GM12878 (cell line): ENCODE measurements around the gene MMAA.

Experiments used
- CREM ChIP-seq: IDR thresholded peaks from 2 replicates; pipeline ENCODE4 v1.6.1; 2014; ENCODE audit warnings: antibody characterized with exemption, low read depth
- NR2C2 ChIP-seq: IDR thresholded peaks from 2 replicates; pipeline ENCODE4 v1.6.1; 2011; ENCODE audit warnings: borderline replicate concordance, low read depth; ENCODE audit not compliant: control insufficient read depth, insufficient read length
- ZNF274 ChIP-seq: IDR thresholded peaks from one replicate; pipeline ENCODE4 v1.8.0; 2011; ENCODE audit not compliant: insufficient read length, insufficient read depth
- TF ChIP-seq, protein P1 (sequence below), 3 experiments: IDR thresholded peaks in 2 of 3; conservative IDR thresholded peaks in 1 of 3; 2 replicates each; pipeline ENCODE4 v1.5.1; 2011; ENCODE audit warnings: low read depth in 3 of 3, low read length in 3 of 3, mild to moderate bottlenecking in 3 of 3, control low read depth in 2 of 3, moderate library complexity in 2 of 3, inconsistent platforms in 1 of 3, mixed read lengths in 1 of 3; ENCODE audit not compliant: control insufficient read depth in 2 of 3, insufficient read depth in 1 of 3; ENCODE audit errors: extremely low read depth in 1 of 3

DNA sequence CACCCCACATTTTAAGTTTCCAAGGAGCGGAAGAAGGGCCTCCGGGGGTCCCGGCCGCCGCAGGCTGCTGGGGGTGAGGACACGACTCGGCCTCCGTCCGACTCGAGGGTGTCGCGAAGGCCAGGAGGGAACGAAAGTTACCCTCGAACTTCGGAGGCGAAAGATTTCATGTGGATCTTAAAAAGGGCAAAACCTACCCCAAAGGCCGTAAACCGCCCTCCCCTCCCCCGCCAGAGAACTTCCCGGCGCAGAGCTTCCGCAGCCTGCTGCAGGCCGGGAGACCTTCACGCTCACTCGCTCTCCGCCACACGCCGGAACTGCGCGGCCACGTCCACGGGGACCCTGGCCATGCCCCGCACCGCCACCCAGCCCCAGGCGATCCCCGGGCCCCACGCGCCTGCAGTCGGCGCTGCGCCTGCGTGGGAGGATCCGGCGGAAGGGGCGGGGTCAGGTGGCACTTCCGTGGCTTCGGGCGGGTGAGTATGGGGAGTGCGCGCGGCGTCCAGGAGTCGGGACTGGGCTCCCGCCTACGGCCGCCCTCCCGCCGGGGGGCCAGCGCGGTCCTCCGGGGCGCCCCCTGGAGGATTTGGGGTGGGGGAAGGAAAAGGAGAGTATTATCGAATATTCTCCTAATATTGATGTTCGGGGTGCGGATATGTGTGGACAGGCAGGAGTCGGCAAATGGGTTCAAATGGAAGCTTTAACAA, at the start of gene MMAA:
- TF ChIP-seq, protein P1, sequence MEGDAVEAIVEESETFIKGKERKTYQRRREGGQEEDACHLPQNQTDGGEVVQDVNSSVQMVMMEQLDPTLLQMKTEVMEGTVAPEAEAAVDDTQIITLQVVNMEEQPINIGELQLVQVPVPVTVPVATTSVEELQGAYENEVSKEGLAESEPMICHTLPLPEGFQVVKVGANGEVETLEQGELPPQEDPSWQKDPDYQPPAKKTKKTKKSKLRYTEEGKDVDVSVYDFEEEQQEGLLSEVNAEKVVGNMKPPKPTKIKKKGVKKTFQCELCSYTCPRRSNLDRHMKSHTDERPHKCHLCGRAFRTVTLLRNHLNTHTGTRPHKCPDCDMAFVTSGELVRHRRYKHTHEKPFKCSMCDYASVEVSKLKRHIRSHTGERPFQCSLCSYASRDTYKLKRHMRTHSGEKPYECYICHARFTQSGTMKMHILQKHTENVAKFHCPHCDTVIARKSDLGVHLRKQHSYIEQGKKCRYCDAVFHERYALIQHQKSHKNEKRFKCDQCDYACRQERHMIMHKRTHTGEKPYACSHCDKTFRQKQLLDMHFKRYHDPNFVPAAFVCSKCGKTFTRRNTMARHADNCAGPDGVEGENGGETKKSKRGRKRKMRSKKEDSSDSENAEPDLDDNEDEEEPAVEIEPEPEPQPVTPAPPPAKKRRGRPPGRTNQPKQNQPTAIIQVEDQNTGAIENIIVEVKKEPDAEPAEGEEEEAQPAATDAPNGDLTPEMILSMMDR (IDR thresholded peaks at IDR 0.05 in 2 of 3, conservative IDR thresholded peaks at IDR 0.05 in 1 of 3; ENCODE audit: control insufficient read depth in 2 of 3, extremely low read depth in 1 of 3, insufficient read depth in 1 of 3, low read depth in 3 of 3, low read length in 3 of 3) = peak; percentile 42 to 63 (median 55)
- TF ChIP-seq NR2C2 (no peak), ZNF274 (no peak), CREM (peak; percentile 53; the same call in 1 of the 2 replicates)
